ENCODE data around the gene NHSL2.
A peak's percentile ranks its signal among the peaks of the same experiment; 100 is the strongest.

The NHSL2 gene

GRCh38 chrX:72086995-72087394 lies 176.3 kb downstream of the NHSL2 start:
- DNase-seq (ENCODE audit: low spot score): no peak
- TF ChIP-seq CTCF (IDR thresholded peaks at IDR 0.05; ENCODE audit: borderline replicate concordance, control extremely low read depth, extremely low read depth, insufficient read depth, missing control alignments): no peak
- in situ Hi-C loops (cut with MboI; ENCODE audit: low sequenced_read_pairs, unreplicated experiment): no loop called here

GRCh38 chrX:72088761-72089160 lies 178.1 kb downstream of the NHSL2 start:
- no peak for DNase-seq (ENCODE audit: low spot score)
- TF ChIP-seq CTCF (IDR thresholded peaks at IDR 0.05; ENCODE audit: borderline replicate concordance, control extremely low read depth, extremely low read depth, insufficient read depth, missing control alignments): no peak
- in situ Hi-C loops (cut with MboI; ENCODE audit: low sequenced_read_pairs, unreplicated experiment): no loop called here

- in situ Hi-C loops (cut with MboI; ENCODE audit: low sequenced_read_pairs, unreplicated experiment): no loop called here
- no peak for TF ChIP-seq CTCF (IDR thresholded peaks at IDR 0.05; ENCODE audit: borderline replicate concordance, control extremely low read depth, extremely low read depth, insufficient read depth, missing control alignments)
Measured at GRCh38 chrX:72089254-72089653, 178.6 kb downstream of the NHSL2 start.

GRCh38 chrX:72094894-72095293 lies 184.2 kb downstream of the NHSL2 start:
- in situ Hi-C loops (cut with MboI; ENCODE audit: low sequenced_read_pairs, unreplicated experiment): no loop called here
- peak; percentile 49 for DNase-seq (ENCODE audit: low spot score)
- TF ChIP-seq CTCF (IDR thresholded peaks at IDR 0.05; ENCODE audit: borderline replicate concordance, control extremely low read depth, extremely low read depth, insufficient read depth, missing control alignments): no peak

More at GRCh38 chrX:72089254-72089653, 178.6 kb downstream of the NHSL2 start:
- DNase-seq (ENCODE audit: low spot score): no peak

GRCh38 chrX:72095370-72095769 lies 184.7 kb downstream of the NHSL2 start:
- in situ Hi-C loops (cut with MboI; ENCODE audit: low sequenced_read_pairs, unreplicated experiment): no loop called here
- no peak for DNase-seq (ENCODE audit: low spot score)
- no peak for TF ChIP-seq CTCF (IDR thresholded peaks at IDR 0.05; ENCODE audit: borderline replicate concordance, control extremely low read depth, extremely low read depth, insufficient read depth, missing control alignments)

GRCh38 chrX:72097098-72097497 lies 186.5 kb downstream of the NHSL2 start:
- DNase-seq (ENCODE audit: low spot score): no peak
- in situ Hi-C loops (cut with MboI; ENCODE audit: low sequenced_read_pairs, unreplicated experiment): no loop called here

More at GRCh38 chrX:72097098-72097497, 186.5 kb downstream of the NHSL2 start:
- no peak for TF ChIP-seq CTCF (IDR thresholded peaks at IDR 0.05; ENCODE audit: borderline replicate concordance, control extremely low read depth, extremely low read depth, insufficient read depth, missing control alignments)
